Activated CD8-positive, alpha-beta memory T cell treated with anti-CD3 and anti-CD28 coated beads, Interleukin-2, amount 50 U/mL, for 48 hours (primary cell): ENCODE results near the gene DNAJC12.
"Not testable (repeated sequence)": the region's sequence is repeated elsewhere in the genome, so short reads cannot be mapped to it uniquely, and the experiment has no call there.

Experiments
- DNase-seq: peaks from one replicate; pipeline ENCODE4 v3.0.0-alpha.2; 2020

Gene DNAJC12

GRCh38 chr10:67839511-67839910 lies 1.5 kb upstream of the DNAJC12 start:
- DNase-seq, result not testable (repeated sequence)

- no peak for DNase-seq
These were observed 1.0 kb downstream of the DNAJC12 start for GRCh38 chr10:67836972-67837371.

- DNase-seq, result no peak
These were observed 1.5 kb downstream of the DNAJC12 start for GRCh38 chr10:67836488-67836887.

DNA sequence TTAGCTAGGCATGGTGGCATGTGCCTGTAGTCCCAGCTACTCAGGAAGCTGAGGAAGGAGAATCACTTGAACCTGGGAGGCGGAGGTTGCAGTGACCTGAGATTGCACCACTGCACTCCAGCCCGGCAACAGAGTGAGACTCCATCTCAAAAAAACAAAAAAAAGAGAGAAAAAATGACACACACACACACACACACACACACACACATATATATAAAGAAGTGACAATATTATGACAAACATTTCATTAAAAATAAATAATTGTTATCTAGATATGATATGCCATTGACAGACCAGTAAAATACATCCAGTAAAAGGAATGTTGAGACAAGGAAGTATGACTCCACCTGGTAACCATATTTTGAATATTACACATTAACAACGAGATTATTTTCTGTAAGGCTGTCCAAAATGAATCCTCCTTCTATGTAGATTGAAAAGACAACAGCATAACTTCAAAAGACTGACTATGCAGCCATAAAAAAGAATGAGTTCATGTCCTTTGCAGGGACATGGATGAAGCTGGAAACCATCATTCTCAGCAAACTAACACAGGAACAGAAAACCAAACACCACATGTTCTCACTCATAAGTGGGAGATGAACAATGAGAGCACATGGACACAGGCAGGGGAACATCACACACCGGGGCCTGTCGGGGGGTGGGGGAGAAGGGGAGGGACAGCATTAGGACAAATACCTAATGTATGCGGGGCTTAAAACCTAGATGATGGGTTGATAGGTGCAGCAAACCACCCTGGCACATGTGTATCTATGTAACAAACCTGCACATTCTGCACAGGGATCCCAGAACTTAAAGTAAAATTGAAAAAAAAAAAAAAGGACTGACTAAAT lies 2.2 kb downstream of the DNAJC12 start:
- not testable (repeated sequence) for DNase-seq

GRCh38 chr10:67834375-67834774 lies 3.6 kb downstream of the DNAJC12 start:
- DNase-seq, result no peak

DNA sequence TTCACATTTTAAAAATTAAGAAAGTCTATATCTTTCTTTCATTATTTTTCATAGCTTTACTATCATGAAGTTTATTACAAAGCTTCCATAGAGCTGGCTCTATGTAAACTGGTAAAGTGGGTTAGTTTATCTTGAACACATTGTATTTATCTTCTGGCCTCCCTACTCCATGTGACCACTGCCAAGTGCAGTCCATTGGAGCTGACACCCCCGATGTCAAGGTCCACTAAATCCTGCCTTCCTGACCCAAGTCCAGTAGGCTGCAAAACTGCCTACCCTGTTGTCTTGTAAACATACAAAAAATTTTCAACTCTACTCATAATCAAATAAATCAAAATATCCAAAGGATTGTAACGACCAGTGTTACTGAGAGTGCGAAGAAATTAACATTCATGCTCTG lies 10.2 kb downstream of the DNAJC12 start:
- no peak for DNase-seq

DNA sequence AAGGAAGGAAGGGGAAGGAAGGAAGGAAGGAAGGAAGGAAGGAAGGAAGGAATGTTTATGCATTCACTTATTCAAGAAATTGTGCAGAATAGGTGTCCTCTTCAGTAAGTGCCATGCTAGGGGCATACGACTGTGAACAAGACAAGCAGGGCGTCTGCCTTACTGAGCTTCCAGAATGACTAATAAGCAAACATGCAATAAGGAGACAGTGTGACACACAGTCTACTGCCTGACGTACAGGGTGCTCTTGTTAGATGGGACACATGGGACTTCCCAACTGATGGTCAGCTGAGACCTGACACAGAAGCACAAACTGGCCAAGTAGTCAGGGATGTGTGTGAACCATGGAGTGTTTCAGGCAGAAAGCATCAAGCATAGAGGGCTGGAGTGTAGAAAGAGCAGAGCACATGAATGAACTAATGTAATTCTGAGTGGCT lies 18.2 kb downstream of the DNAJC12 start:
- DNase-seq, result no peak

- no peak for DNase-seq
These were observed 19.7 kb downstream of the DNAJC12 start for GRCh38 chr10:67818323-67818722.

DNA sequence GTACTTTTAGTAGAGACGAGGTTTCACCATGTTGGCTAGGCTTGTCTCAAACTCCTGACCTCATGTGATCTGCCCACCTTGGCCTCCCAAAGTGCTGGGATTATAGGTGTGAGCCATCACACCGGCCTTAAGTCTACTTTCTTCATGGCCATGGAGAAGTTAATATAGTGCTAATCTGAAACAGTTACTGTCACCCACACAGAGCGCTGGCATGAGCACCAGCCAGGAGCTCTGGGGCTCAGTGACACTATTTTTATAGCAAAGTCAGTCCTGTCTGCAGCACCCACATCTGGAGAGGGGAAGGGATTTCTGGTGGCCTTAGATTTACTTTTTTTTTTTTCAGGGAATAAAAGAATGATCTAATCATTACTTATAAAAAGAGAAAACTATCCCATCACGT lies 21.3 kb downstream of the DNAJC12 start:
- no peak for DNase-seq

GRCh38 chr10:67815571-67816059 lies 22.4 kb downstream of the DNAJC12 start:
- DNase-seq, result no peak

DNA sequence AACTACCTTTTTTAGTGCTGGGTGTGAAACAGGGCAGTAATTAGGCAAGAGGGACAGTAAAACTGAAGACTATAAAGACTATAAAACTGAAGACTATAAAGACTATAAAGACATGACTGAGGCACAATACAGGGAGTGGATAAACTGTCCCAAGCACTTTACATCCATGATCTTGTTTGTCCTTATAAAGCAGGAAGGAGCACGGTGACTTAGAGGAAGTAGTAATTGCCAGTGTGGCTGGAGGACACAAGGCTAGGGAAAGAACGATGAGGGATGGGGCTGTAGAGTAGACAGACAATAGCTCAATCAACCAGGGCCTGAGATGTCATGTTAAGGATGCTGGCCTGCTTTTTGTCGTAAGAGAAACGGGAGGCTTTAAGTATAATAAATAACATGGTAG lies 26.0 kb downstream of the DNAJC12 start:
- DNase-seq, result no peak

GRCh38 chr10:67809107-67809506 lies 28.9 kb downstream of the DNAJC12 start:
- DNase-seq, result no peak

DNA sequence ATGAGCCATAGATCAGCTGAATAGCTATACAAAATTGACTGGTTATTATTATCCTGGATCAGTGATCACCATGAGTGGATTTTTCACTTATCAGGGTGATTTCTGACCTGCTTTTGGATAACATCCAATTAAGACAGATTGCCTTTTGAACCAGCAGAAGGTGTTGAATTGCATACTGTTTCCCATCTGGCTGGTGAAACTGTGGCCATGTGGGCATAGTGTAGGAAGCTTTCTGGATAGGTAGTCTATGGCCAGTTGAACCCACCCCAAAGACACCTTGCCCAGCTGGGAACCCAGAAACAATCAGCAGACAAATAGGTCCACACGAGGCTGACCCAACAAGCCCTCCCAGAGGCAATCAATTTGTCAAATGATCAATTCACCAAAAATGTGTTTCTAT lies 29.3 kb downstream of the DNAJC12 start:
- no peak for DNase-seq

- no peak for DNase-seq
These were observed 30.0 kb downstream of the DNAJC12 start for GRCh38 chr10:67807855-67808456.

GRCh38 chr10:67804395-67804678 lies 33.7 kb downstream of the DNAJC12 start:
- no peak for DNase-seq

DNA sequence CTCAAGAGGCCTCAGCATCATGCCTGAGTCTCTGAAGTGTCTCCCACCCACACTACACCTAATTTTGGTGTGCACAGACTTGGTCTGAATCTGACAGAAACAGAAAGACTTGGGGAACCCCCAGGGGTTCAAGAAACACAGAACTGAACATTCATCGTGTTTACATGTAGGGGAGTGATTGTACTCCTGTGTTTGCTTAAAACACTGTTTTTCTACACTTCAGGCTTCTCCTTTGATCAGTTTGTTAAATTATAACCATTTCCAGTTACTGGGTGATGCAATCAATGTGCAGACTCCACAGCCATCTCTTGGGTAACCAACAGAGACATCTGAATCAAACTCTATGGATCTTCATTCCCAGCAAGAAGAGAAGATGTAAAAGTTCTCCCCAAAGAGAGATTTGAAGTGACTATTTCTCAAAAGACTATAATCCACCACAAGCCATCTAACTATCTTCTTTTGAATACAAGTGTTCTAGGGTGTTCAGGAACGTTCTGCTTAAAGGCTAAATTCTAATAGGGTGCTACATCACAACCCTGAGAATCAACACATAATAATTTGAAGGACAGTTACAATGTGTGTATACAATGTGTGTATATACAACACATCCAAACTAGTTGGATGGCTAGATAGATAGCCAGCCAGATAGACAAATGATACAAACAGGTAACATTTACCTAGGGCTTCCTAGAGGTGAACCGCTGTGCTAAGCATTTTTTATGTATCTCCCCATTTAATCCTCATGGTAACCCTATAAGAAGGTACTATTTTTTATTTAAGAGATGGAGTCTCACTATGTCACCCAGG lies 34.2 kb downstream of the DNAJC12 start:
- DNase-seq, result no peak

- no peak for DNase-seq
These were observed 35.0 kb downstream of the DNAJC12 start for GRCh38 chr10:67802767-67803538.

DNA sequence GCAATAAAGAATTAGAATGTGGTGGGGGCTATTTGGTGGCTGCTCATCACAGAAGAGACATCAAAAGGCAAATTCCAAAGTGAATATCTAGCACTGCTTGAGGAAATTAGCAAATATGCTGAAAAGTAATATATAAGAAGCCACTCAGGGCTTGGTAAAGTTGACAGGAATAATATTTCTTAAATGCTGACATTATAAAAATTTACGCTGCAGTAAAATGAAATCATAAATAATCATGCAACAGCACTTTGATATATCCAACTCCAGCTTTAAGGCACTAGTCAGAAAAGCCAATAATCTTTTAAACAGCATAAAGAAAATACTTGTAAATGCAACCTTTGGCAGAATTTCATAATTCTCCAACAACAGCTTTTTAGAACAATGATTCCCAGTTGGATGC lies 36.9 kb downstream of the DNAJC12 start:
- DNase-seq, result no peak

GRCh38 chr10:67794909-67795460 lies 43.0 kb downstream of the DNAJC12 start:
- no peak for DNase-seq

DNA sequence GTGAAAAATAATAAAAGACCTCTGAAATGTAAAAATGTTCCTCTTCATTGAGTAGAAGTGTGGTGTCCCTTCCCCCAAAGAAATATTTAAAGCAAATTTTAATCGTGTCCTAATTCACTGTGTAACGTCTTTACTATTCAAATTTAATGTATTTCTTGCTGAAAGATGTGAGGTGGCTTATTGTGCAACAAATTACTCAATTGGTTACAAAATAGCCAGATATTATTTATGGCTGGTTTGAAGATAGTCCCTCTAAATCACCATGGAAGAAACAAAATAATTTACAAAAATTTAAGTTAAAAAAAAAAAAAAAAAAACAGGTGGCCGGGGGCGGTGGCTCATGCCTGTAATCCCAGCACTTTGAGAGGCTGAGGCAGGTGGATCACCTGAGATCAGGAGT lies 43.7 kb downstream of the DNAJC12 start:
- DNase-seq, result no peak

GRCh38 chr10:67793313-67793712 lies 44.7 kb downstream of the DNAJC12 start:
- no peak for DNase-seq

- DNase-seq, result no peak
These were observed 45.3 kb downstream of the DNAJC12 start for GRCh38 chr10:67792653-67793052.
